Fibroblast of skin of right biceps (primary cell): ENCODE data around the gene ZDHHC8.

Experiments used
- DNase-seq: peaks from one replicate; pipeline ENCODE4 v3.0.0-alpha.2; 2013

Gene ZDHHC8

DNA sequence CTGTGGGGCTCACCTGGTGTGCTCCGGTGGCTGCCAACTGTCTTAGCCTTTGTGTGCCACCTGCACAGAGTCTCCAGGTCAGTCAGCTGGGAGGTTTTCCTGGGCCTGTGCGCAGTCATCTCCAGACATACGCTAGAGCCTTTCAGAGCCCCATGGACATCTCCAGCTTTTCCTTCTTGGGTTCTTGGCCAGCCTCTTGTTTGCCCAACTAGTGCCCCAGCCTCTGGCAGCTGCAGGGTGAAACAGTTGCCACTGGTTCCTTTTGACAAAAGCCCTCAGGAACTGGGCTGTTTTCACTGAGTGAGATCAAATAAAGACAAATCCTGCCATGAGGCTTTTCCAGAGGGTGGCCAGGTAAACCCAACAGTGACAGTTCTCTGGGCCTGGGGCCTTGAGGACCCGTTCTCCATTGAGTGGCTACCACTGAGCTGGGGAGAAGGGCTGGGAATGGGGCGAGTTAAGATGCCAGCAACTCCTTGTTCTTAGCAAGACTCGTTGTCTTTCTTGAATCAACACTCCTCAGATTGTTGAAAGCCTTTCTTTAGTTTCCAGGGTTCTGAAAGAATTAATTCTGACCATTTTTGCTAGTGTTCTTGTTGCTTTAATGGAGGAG lies 32.4 kb upstream of the ZDHHC8 start:
- DNase-seq, result no peak

DNA sequence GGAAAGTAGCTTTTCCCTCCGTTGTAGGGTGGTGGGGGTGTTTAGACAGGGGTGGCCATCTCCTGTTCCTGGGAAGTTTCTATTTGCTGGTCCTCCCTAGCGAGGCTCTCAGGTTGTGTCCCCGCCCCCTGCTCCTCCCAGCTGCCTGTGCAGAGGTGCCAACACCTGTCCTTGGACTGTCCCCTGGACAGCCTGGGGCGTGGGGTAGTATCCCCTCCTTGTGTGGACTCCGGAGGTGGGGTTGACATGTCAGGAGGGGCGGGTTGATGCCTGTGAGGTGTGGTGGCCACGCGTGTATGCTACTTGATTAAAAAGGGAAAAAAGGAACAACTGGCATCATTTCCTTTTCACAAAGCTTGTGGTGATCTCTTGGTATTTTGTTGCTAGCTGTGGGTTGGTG lies 30.0 kb upstream of the ZDHHC8 start:
- no peak for DNase-seq

- DNase-seq, result no peak
Measured at GRCh38 chr22:20102203-20102780, 29.3 kb upstream of the ZDHHC8 start.

GRCh38 chr22:20105456-20106204 lies 26.0 kb upstream of the ZDHHC8 start:
- no peak for DNase-seq

DNA sequence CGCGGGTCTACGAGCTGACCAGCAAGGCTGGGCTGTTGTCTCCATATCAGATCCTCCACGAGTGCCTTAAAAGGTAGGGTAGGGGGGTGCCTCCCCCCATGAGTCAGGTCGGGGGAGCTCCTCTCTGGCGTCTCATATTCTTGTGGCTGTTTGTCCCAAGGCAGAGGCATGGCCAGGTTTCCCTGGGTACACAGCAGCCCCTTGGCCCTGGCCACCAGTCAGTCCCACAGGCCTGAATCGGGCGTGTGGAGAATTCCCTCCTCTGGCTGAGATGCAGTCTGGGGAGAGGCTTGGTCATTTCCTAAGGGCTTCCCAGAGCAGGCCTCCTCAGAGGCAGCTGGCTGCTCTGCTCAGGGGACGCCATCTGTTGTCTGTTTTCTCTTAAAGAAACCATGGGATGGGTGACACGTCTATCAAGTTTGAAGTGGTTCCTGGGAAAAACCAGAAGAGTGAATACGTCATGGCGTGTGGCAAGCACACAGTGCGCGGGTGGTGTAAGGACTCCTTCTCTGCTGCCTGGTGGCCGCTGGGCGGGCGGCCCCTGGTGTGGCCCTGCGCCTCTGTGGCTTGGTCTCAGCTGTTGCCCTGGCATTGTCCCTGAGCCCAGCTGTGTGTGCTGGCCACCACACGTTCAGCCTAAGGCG lies 25.3 kb upstream of the ZDHHC8 start:
- no peak for DNase-seq

DNA sequence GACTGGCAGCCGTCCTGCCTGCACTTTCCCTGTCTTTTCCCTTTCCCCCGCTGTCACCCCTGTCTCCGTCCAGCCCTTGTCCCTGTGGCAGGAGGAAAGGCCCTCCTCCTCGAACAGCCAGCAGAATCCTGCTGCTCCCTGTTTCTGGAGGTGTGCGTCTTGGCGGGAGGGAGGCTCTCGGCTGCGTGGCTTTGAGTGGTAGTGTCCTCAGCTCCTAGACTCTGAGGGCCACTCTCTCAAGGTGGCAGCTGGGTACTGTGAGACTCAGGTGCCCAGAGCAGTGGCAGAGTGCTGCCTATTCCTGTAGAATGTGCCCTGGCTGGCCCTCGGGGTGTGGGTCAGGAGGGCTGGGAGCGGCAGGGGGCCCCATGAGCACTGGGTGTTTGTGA lies 24.8 kb upstream of the ZDHHC8 start:
- DNase-seq, result no peak

GRCh38 chr22:20107471-20107901 lies 24.1 kb upstream of the ZDHHC8 start:
- DNase-seq, result no peak

- no peak for DNase-seq
Measured at GRCh38 chr22:20107951-20108756, 23.4 kb upstream of the ZDHHC8 start.

GRCh38 chr22:20108757-20109230 lies 22.8 kb upstream of the ZDHHC8 start:
- no peak for DNase-seq

- DNase-seq, result no peak
Measured at GRCh38 chr22:20109411-20110358, 21.9 kb upstream of the ZDHHC8 start.

DNA sequence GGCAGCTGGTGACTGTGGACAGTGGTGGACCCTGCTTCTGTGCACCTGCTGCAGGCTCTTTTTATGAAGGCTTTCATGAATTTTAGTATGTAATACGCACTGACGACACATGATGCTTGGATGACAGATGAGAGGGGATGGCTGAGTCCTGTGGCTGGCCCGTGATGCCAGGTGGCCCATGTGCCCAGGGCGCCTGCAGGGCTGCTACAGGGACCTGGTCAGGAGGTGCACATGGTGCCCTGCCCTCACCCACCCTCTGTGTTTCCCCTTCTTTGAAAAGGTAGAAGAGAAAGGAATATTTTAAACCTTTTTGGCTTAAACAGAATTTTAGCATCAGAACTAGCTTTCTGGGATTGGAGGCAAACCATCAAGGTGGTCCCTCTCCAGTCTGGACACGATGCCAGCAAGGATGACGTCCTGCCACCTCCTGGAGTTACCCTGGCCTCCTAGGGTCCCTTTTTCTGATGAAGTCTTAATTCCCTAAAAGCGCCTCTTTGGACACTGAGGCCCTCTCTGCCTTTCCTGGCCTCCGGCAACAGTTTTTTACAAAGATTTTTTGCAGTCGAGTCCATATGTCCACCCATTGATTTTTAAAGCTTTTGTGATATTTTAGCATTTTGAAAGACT lies 21.1 kb upstream of the ZDHHC8 start:
- DNase-seq, result no peak

DNA sequence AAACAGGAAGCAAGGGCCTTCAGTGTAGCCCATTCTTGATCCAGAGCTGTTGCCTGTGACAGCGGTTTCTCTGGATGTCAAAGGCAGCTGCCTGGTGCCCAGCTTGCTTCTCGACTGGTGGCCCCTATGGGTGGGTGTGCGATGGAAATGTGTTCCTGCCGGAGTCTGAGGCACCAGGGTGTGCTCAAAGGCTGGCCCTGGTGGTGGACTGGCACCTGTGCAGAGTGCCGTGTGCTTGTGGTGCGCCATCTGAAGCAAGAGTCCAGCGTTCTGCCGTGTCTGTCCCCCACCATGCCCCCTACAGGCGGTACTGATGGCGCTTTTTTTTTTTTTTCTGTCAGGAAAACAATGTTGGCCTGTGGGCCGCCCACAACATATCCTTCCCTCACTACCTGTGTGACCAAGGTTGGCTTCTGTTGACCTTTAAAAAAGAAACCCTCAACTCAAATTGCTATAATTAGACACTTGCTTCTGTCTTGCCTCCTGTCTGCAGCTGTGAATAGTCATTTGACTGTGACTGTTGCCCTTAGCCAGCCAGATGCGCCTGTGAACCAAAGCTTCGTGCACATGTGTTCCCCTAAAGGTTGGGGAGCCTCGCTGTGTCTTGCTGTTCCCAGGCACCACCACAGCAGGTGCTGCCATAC lies 20.4 kb upstream of the ZDHHC8 start:
- DNase-seq, result peak; percentile 37

DNA sequence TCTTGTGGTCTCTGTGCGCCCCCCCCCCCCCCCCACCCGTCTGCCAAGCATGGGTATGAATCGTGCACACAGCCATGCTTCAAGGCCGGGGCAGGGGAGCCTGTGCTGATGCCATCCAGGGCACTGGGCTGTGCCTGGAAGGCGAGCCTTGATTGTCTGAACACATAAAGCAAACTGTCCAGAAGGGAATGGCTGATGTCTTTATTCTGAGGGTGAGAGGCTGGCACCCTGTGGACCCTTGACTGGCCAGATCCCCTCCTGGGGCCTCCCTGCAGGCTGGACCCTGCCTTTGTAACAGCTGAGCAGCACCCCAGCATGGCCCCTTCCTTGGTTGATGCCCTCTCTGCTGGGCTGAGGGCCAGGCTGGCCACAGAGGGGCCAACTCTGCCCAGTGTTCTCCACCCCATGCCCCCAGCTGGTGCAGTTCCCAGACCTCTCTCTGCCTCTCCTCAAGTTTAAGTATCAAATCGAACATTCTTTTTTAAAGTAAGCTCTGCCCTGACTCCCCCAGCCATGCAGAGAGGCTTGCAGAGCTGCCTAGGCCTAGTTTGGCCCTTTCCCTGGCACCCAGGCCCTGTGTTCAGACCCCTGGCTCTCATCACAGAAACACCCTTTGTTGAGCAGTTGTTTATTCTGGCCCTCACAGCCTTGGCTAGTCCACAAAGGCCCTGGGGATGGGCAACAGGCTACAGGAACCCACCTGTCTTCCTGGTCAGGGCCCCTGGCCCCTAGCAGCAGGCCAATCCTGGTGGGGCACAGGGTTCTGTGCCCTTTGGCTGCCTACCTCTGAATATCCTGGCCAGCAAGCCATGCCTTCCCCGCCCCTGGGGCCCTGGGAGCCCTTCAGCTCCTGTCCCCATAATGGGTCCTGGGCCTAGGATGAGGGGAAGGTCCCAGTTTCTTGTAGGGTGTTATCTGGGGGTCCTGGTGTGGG lies 19.6 kb upstream of the ZDHHC8 start:
- DNase-seq, result no peak

DNA sequence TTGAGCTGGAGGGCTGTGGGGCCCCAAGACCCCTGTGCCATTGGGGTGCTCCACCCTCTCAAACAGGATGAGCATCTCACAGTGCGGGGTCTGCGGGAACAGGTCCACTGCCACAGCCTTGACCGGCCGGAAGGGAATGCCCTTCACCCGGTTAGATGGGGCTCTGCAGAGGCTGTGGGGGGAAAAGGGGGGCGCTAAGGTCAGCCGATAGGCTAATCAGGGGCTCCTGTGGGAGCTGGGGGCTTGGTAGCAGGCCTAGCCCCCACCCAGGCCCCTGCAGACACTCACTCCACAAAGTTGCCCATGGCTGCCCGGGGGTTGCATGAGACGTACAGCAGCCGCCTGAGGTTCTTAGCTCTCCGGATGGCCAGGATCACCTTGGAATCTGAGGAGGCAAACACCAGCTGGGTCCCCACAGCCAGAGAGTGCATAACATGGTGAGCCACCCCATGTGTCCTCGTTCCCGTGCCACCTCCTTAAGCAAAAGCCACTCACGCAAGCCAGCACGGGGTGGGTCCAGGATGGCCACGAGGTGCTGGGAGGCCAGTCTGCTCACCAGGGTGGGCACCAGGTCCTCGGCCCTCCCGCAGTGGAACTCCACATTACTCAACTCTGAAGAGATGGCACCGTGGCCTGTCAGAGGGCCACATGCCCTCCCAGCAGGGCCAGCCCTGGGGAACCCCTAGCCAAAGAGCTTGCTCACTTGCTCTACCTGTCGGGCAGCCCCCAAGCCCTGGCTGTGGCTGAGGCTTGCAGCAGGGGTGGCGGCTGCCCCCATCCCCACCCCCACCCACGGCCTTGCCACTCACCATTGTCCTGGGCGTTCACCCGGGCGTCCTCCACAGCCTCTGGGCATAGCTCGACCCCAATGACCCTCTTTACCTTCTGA lies 18.7 kb upstream of the ZDHHC8 start:
- DNase-seq, result no peak

- DNase-seq, result no peak
Measured at GRCh38 chr22:20113551-20114310, 17.9 kb upstream of the ZDHHC8 start.

- no peak for DNase-seq
Measured at GRCh38 chr22:20114506-20115475, 16.8 kb upstream of the ZDHHC8 start.
